GM21515 (cell line): ENCODE measurements around the gene ADCY9.
"Not testable (repeated sequence)": the region's sequence is repeated elsewhere in the genome, so short reads cannot be mapped to it uniquely, and the experiment has no call there.

ENCODE experiments used
- ATAC-seq: cut with Tn5 transposase; IDR thresholded peaks from one replicate; pipeline ENCODE4 v1.9.1; 2021; ENCODE audit not compliant: unreplicated experiment

ADCY9 gene

GRCh38 chr16:3984111-3985060 lies 131.9 kb downstream of the ADCY9 start:
- ATAC-seq = no peak

- ATAC-seq = no peak
These were observed 133.1 kb downstream of the ADCY9 start for GRCh38 chr16:3983081-3983520.

GRCh38 chr16:3982216-3982615 lies 134.0 kb downstream of the ADCY9 start:
- ATAC-seq = no peak

- ATAC-seq = no peak
These were observed 135.8 kb downstream of the ADCY9 start for GRCh38 chr16:3980253-3981111.

- ATAC-seq = no peak
These were observed 136.7 kb downstream of the ADCY9 start for GRCh38 chr16:3979518-3979917.

GRCh38 chr16:3979070-3979469 lies 137.2 kb downstream of the ADCY9 start:
- no peak for ATAC-seq

GRCh38 chr16:3977376-3977775 lies 138.9 kb downstream of the ADCY9 start:
- ATAC-seq = no peak

GRCh38 chr16:3974751-3975150 lies 141.5 kb downstream of the ADCY9 start:
- no peak for ATAC-seq

- ATAC-seq = no peak
These were observed 144.5 kb downstream of the ADCY9 start for GRCh38 chr16:3971706-3972105.

GRCh38 chr16:3971261-3971660 lies 145.0 kb downstream of the ADCY9 start:
- ATAC-seq = no peak

- no peak for ATAC-seq
These were observed 147.7 kb downstream of the ADCY9 start for GRCh38 chr16:3968551-3968950.

GRCh38 chr16:3966681-3967080 lies 149.6 kb downstream of the ADCY9 start:
- ATAC-seq = no peak

- no peak for ATAC-seq
These were observed 150.3 kb downstream of the ADCY9 start for GRCh38 chr16:3965781-3966582.

GRCh38 chr16:3965306-3965705 lies 150.9 kb downstream of the ADCY9 start:
- ATAC-seq = no peak

GRCh38 chr16:3964686-3965290 lies 151.5 kb downstream of the ADCY9 start:
- ATAC-seq = no peak

GRCh38 chr16:3963886-3964685 lies 152.2 kb downstream of the ADCY9 start:
- no peak for ATAC-seq

GRCh38 chr16:3963203-3963602 lies 153.0 kb downstream of the ADCY9 start:
- ATAC-seq = no peak

GRCh38 chr16:3961449-3961849 lies 154.8 kb downstream of the ADCY9 start:
- no peak for ATAC-seq

- ATAC-seq = not testable (repeated sequence)
These were observed 156.2 kb downstream of the ADCY9 start for GRCh38 chr16:3959926-3960590.
